NB4 (cell line): Measurements from ENCODE around the gene CORIN.

ENCODE experiments used
- CTCF ChIP-seq: IDR thresholded peaks from one replicate; pipeline ENCODE4 v1.5.1; 2012; ENCODE audit warnings: low read depth, low read length
- POLR2A ChIP-seq: IDR thresholded peaks from 2 replicates; pipeline ENCODE4 v1.6.1; 2011; ENCODE audit warnings: mild to moderate bottlenecking; ENCODE audit not compliant: insufficient read length; ENCODE audit errors: extremely low read depth

- no peak for TF ChIP-seq CTCF
- TF ChIP-seq POLR2A = no peak
Observed at GRCh38 chr4:47721485-47721884, 116.4 kb downstream of the CORIN start.
